ENCODE measurements around the gene CDC42BPB.
"Not testable (repeated sequence)": the region's sequence is repeated elsewhere in the genome, so short reads cannot be mapped to it uniquely, and the experiment has no call there.

CDC42BPB gene

GRCh38 chr14:103045371-103045869 lies 11.9 kb downstream of the CDC42BPB start:
- no peak for DNase-seq

GRCh38 chr14:103043257-103044015 lies 13.9 kb downstream of the CDC42BPB start:
- no peak for DNase-seq

- DNase-seq, result no peak
Measured at GRCh38 chr14:103041464-103041863, 15.9 kb downstream of the CDC42BPB start.

GRCh38 chr14:103033681-103034096 lies 23.7 kb downstream of the CDC42BPB start:
- DNase-seq, result no peak

GRCh38 chr14:103031956-103032355 lies 25.4 kb downstream of the CDC42BPB start:
- DNase-seq, result no peak

- no peak for DNase-seq
Measured at GRCh38 chr14:103031566-103031911, 25.8 kb downstream of the CDC42BPB start.

GRCh38 chr14:103030741-103031565 lies 26.4 kb downstream of the CDC42BPB start:
- no peak for DNase-seq

- no peak for DNase-seq
Measured at GRCh38 chr14:103029936-103030335, 27.4 kb downstream of the CDC42BPB start.

GRCh38 chr14:103028772-103029171 lies 28.6 kb downstream of the CDC42BPB start:
- no peak for DNase-seq

GRCh38 chr14:103028161-103028767 lies 29.1 kb downstream of the CDC42BPB start:
- no peak for DNase-seq

- no peak for DNase-seq
Measured at GRCh38 chr14:103027451-103027850, 29.9 kb downstream of the CDC42BPB start.

- DNase-seq, result no peak
Measured at GRCh38 chr14:103026988-103027387, 30.4 kb downstream of the CDC42BPB start.

GRCh38 chr14:103026196-103026595 lies 31.2 kb downstream of the CDC42BPB start:
- not testable (repeated sequence) for DNase-seq

- DNase-seq, result no peak
Measured at GRCh38 chr14:103023881-103024473, 33.4 kb downstream of the CDC42BPB start.

- DNase-seq, result no peak
Measured at GRCh38 chr14:103022685-103023044, 34.7 kb downstream of the CDC42BPB start.

GRCh38 chr14:103022002-103022684 lies 35.2 kb downstream of the CDC42BPB start:
- no peak for DNase-seq

GRCh38 chr14:103021684-103022001 lies 35.7 kb downstream of the CDC42BPB start:
- no peak for DNase-seq

GRCh38 chr14:103020271-103021170 lies 36.8 kb downstream of the CDC42BPB start:
- no peak for DNase-seq

GRCh38 chr14:103019826-103020225 lies 37.5 kb downstream of the CDC42BPB start:
- no peak for DNase-seq

GRCh38 chr14:103019236-103019635 lies 38.1 kb downstream of the CDC42BPB start:
- DNase-seq, result no peak

GRCh38 chr14:103016594-103016993 lies 40.8 kb downstream of the CDC42BPB start:
- no peak for DNase-seq

GRCh38 chr14:103016071-103016470 lies 41.3 kb downstream of the CDC42BPB start:
- no peak for DNase-seq

All from activated CD4-positive, alpha-beta T cell treated with anti-CD3 and anti-CD28 coated beads, Interleukin-10, Interleukin-2, amounts not matched to agents 100 ng/mL and 50 ng/mL, durations not matched to agents 16 hours and 8 hours (primary cell).